Measurements from ENCODE around the gene PIM3. TPM values are rescaled to one million over a fixed set of nuclear protein-coding genes. Genes with fewer than 3 reads are reported as not detected.

Gene PIM3
- total and polyA plus RNA-seq, 4 donors: 12.9 to 27.9 (median 23.1) TPM

GRCh38 chr22:49995361-49996118, 35.0 kb downstream of the PIM3 start:
- no peak for DNase-seq (ENCODE audit: low read depth in 4 of 6, low spot score in 6 of 6)
- Histone ChIP-seq H3K36me3 (ENCODE audit: control insufficient read depth, insufficient read depth, low read length) (peaks cover 5% of the 10 kb centered on the region), H3K9me3 (ENCODE audit: control insufficient read depth, insufficient read depth, low read length) (peaks cover 5% of the 10 kb centered on the region), H3K4me3 (ENCODE audit: low read depth, low read length) (no peak overlapping the region), H3K27ac (ENCODE audit: low read depth, low read length) (no peak overlapping the region), H3K27me3 (ENCODE audit: control insufficient read depth, insufficient read depth, low read length) (peaks cover 9% of the 10 kb centered on the region), H3K4me1 (ENCODE audit: control insufficient read depth, insufficient read depth, low read length) (peaks cover 20% of the 10 kb centered on the region)
- WGBS (ENCODE audit: insufficient coverage): 82% methylated on average over 10 of the region's 10 CpGs

GRCh38 chr22:49996119-49996517, 35.5 kb downstream of the PIM3 start:
- Histone ChIP-seq H3K27me3 (ENCODE audit: control insufficient read depth, insufficient read depth, low read length) (peaks cover 12% of the 10 kb centered on the region), H3K4me3 (ENCODE audit: low read depth, low read length) (no peak overlapping the region), H3K36me3 (ENCODE audit: control insufficient read depth, insufficient read depth, low read length) (peaks cover 5% of the 10 kb centered on the region), H3K4me1 (ENCODE audit: control insufficient read depth, insufficient read depth, low read length) (peaks cover 20% of the 10 kb centered on the region), H3K27ac (ENCODE audit: low read depth, low read length) (no peak overlapping the region), H3K9me3 (ENCODE audit: control insufficient read depth, insufficient read depth, low read length) (peaks cover 3% of the 10 kb centered on the region)
- WGBS (ENCODE audit: insufficient coverage): 91% methylated on average over 4 of the region's 4 CpGs
- no peak for DNase-seq (ENCODE audit: low read depth in 4 of 6, low spot score in 6 of 6)

- WGBS (ENCODE audit: insufficient coverage): 87% methylated on average over 17 of the region's 19 CpGs
- DNase-seq (ENCODE audit: low read depth in 4 of 6, low spot score in 6 of 6): no peak
- peaks cover 12% of the 10 kb centered on the region for H3K27me3 ChIP-seq (ENCODE audit: control insufficient read depth, insufficient read depth, low read length)
Measured at GRCh38 chr22:49996518-49997250, 36.1 kb downstream of the PIM3 start.

GRCh38 chr22:49997251-49997599, 36.7 kb downstream of the PIM3 start:
- no peak for DNase-seq (ENCODE audit: low read depth in 4 of 6, low spot score in 6 of 6)
- WGBS (ENCODE audit: insufficient coverage): 87% methylated on average over 3 of the region's 12 CpGs
- H3K4me1 ChIP-seq (ENCODE audit: control insufficient read depth, insufficient read depth, low read length): peaks cover 20% of the 10 kb centered on the region
- no peak overlapping the region for H3K27ac ChIP-seq (ENCODE audit: low read depth, low read length)
- H3K36me3 ChIP-seq (ENCODE audit: control insufficient read depth, insufficient read depth, low read length): peaks cover 5% of the 10 kb centered on the region
- H3K4me3 ChIP-seq (ENCODE audit: low read depth, low read length): no peak overlapping the region
- no peaks in the 10 kb centered on the region for H3K9me3 ChIP-seq (ENCODE audit: control insufficient read depth, insufficient read depth, low read length)
- peaks cover 12% of the 10 kb centered on the region for H3K27me3 ChIP-seq (ENCODE audit: control insufficient read depth, insufficient read depth, low read length)

More at GRCh38 chr22:49996518-49997250, 36.1 kb downstream of the PIM3 start:
- Histone ChIP-seq H3K36me3 (ENCODE audit: control insufficient read depth, insufficient read depth, low read length) (peaks cover 5% of the 10 kb centered on the region), H3K4me3 (ENCODE audit: low read depth, low read length) (no peak overlapping the region), H3K9me3 (ENCODE audit: control insufficient read depth, insufficient read depth, low read length) (no peaks in the 10 kb centered on the region), H3K27ac (ENCODE audit: low read depth, low read length) (no peak overlapping the region), H3K4me1 (ENCODE audit: control insufficient read depth, insufficient read depth, low read length) (peaks cover 20% of the 10 kb centered on the region)

GRCh38 chr22:49997932-49998717, 37.6 kb downstream of the PIM3 start:
- peaks cover 5% of the 10 kb centered on the region for H3K36me3 ChIP-seq (ENCODE audit: control insufficient read depth, insufficient read depth, low read length)
- no peaks in the 10 kb centered on the region for H3K9me3 ChIP-seq (ENCODE audit: control insufficient read depth, insufficient read depth, low read length)
- H3K27me3 ChIP-seq (ENCODE audit: control insufficient read depth, insufficient read depth, low read length): peaks cover 12% of the 10 kb centered on the region
- H3K4me1 ChIP-seq (ENCODE audit: control insufficient read depth, insufficient read depth, low read length): peaks cover 17% of the 10 kb centered on the region
- no peak overlapping the region for H3K4me3 ChIP-seq (ENCODE audit: low read depth, low read length)
- no peak overlapping the region for H3K27ac ChIP-seq (ENCODE audit: low read depth, low read length)
- no peak for DNase-seq (ENCODE audit: low read depth in 4 of 6, low spot score in 6 of 6)
- 87% methylated on average over 20 of the region's 21 CpGs for WGBS (ENCODE audit: insufficient coverage)

GRCh38 chr22:49998718-49999062, 38.1 kb downstream of the PIM3 start:
- Histone ChIP-seq H3K4me3 (ENCODE audit: low read depth, low read length) (no peak overlapping the region), H3K9me3 (ENCODE audit: control insufficient read depth, insufficient read depth, low read length) (no peaks in the 10 kb centered on the region), H3K27ac (ENCODE audit: low read depth, low read length) (no peak overlapping the region), H3K4me1 (ENCODE audit: control insufficient read depth, insufficient read depth, low read length) (peaks cover 12% of the 10 kb centered on the region), H3K36me3 (ENCODE audit: control insufficient read depth, insufficient read depth, low read length) (peaks cover 5% of the 10 kb centered on the region), H3K27me3 (ENCODE audit: control insufficient read depth, insufficient read depth, low read length) (peaks cover 12% of the 10 kb centered on the region)
- no peak for DNase-seq (ENCODE audit: low read depth in 4 of 6, low spot score in 6 of 6)
- WGBS (ENCODE audit: insufficient coverage): 93% methylated on average over 14 of the region's 14 CpGs

GRCh38 chr22:49999063-49999945, 38.7 kb downstream of the PIM3 start:
- Histone ChIP-seq H3K36me3 (ENCODE audit: control insufficient read depth, insufficient read depth, low read length) (peaks cover 5% of the 10 kb centered on the region), H3K9me3 (ENCODE audit: control insufficient read depth, insufficient read depth, low read length) (no peaks in the 10 kb centered on the region), H3K27me3 (ENCODE audit: control insufficient read depth, insufficient read depth, low read length) (peaks cover 12% of the 10 kb centered on the region), H3K4me1 (ENCODE audit: control insufficient read depth, insufficient read depth, low read length) (peaks cover 11% of the 10 kb centered on the region), H3K27ac (ENCODE audit: low read depth, low read length) (no peak overlapping the region), H3K4me3 (ENCODE audit: low read depth, low read length) (no peak overlapping the region)
- 10% methylated on average over 48 of the region's 70 CpGs for WGBS (ENCODE audit: insufficient coverage)
- peak in 1 of 6 donors; percentile 11 for DNase-seq (ENCODE audit: low read depth in 4 of 6, low spot score in 6 of 6)

- Histone ChIP-seq H3K4me1 (ENCODE audit: control insufficient read depth, insufficient read depth, low read length) (peaks cover 11% of the 10 kb centered on the region), H3K9me3 (ENCODE audit: control insufficient read depth, insufficient read depth, low read length) (no peaks in the 10 kb centered on the region), H3K27me3 (ENCODE audit: control insufficient read depth, insufficient read depth, low read length) (peaks cover 12% of the 10 kb centered on the region), H3K27ac (ENCODE audit: low read depth, low read length) (no peak overlapping the region), H3K4me3 (ENCODE audit: low read depth, low read length) (no peak overlapping the region), H3K36me3 (ENCODE audit: control insufficient read depth, insufficient read depth, low read length) (peaks cover 2% of the 10 kb centered on the region)
- no peak for DNase-seq (ENCODE audit: low read depth in 4 of 6, low spot score in 6 of 6)
- WGBS (ENCODE audit: insufficient coverage): 27% methylated on average over 40 of the region's 41 CpGs
Measured at GRCh38 chr22:49999946-50000586, 39.5 kb downstream of the PIM3 start.

All from spinal cord (tissue), 10 donors.